CD14-positive monocyte (primary cell): Measurements from ENCODE around the gene PRM2. TPM values are rescaled to one million over a fixed set of nuclear protein-coding genes. Genes with fewer than 3 reads are reported as not detected.

Experiments
- DNase-seq, 3 donors: peaks; one replicate each; pipeline ENCODE4 v3.0.0-alpha.2; 2011 to 2022
- H2AFZ ChIP-seq: 2 replicates; pipeline ENCODE4 v1.6.0; 2012; ENCODE audit warnings: mild to moderate bottlenecking, low read depth, low read length, inconsistent platforms; ENCODE audit not compliant: insufficient read depth, poor library complexity, severe bottlenecking
- H3K27ac ChIP-seq, 2 donors: 1 replicate in 1 of 2; 2 replicates in 1 of 2; pipeline ENCODE4 v1.5.1; 2012 to 2013; ENCODE audit warnings: low read length in 2 of 2, control low read depth in 1 of 2, inconsistent platforms in 1 of 2, low read depth in 1 of 2, mild to moderate bottlenecking in 1 of 2
- H3K27me3 ChIP-seq, 2 donors: one replicate each; pipeline versions ENCODE4 v1.6.0 to v1.6.1; 2011 to 2013; ENCODE audit warnings: low read length in 2 of 2; ENCODE audit not compliant: control insufficient read depth in 2 of 2, insufficient read depth in 2 of 2
- H3K36me3 ChIP-seq, 2 donors: replicated peaks in 1 of 2; 1 replicate in 1 of 2; 2 replicates in 1 of 2; pipeline versions ENCODE4 v1.5.1 to v1.6.1; 2012 to 2013; ENCODE audit warnings: low read length in 2 of 2, control low read depth in 1 of 2, inconsistent platforms in 1 of 2, mild to moderate bottlenecking in 1 of 2; ENCODE audit not compliant: insufficient read depth in 2 of 2, control insufficient read depth in 1 of 2
- H3K4me1 ChIP-seq, 2 donors: 1 replicate in 1 of 2; 2 replicates in 1 of 2; pipeline versions ENCODE4 v1.5.1 to v1.6.1; 2012 to 2013; ENCODE audit warnings: low read length in 2 of 2, control low read depth in 1 of 2, inconsistent platforms in 1 of 2, mild to moderate bottlenecking in 1 of 2, moderate library complexity in 1 of 2; ENCODE audit not compliant: insufficient read depth in 2 of 2, control insufficient read depth in 1 of 2
- H3K4me2 ChIP-seq: replicated peaks from 2 replicates; pipeline ENCODE3; 2012; ENCODE audit warnings: low read length, moderate library complexity, mild to moderate bottlenecking; ENCODE audit not compliant: poor library complexity, severe bottlenecking; ENCODE audit errors: extremely low read depth
- H3K4me3 ChIP-seq, 3 experiments: fragments of 200-600 bp in 1 of 3; sonication (generic) in 1 of 3; replicated peaks in 1 of 3; 1 replicate in 2 of 3; 2 replicates in 1 of 3; pipeline ENCODE4 v1.5.1; 2011 to 2013; ENCODE audit warnings: low read length in 3 of 3, mild to moderate bottlenecking in 3 of 3, control low read depth in 2 of 3, low read depth in 2 of 3, inconsistent platforms in 1 of 3, moderate library complexity in 1 of 3
- H3K79me2 ChIP-seq: 2 replicates; pipeline ENCODE4 v1.6.0; 2012; ENCODE audit warnings: mild to moderate bottlenecking, control low read depth, inconsistent platforms, low read length, moderate library complexity; ENCODE audit not compliant: insufficient read depth
- H3K9ac ChIP-seq: 2 replicates; pipeline ENCODE4 v1.6.0; 2017; ENCODE audit warnings: low read length, mild to moderate bottlenecking; ENCODE audit not compliant: insufficient read depth, poor library complexity, severe bottlenecking
- H3K9me3 ChIP-seq, 2 donors: replicated peaks in 1 of 2; 1 replicate in 1 of 2; 2 replicates in 1 of 2; pipeline versions ENCODE4 v1.5.1 to v1.6.1; 2012 to 2013; ENCODE audit warnings: low read length in 2 of 2, control low read depth in 1 of 2; ENCODE audit not compliant: control insufficient read depth in 1 of 2, insufficient read depth in 1 of 2
- H4K20me1 ChIP-seq: 2 replicates; pipeline ENCODE4 v1.6.0; 2012; ENCODE audit warnings: mild to moderate bottlenecking, low read length, control low read depth, moderate library complexity; ENCODE audit not compliant: insufficient read depth
- H3K27ac Mint-ChIP-seq, 7 donors: one replicate each; pipeline ENCODE4 v1.8.0; 2020; ENCODE audit warnings: mild to moderate bottlenecking in 7 of 7, mixed read lengths in 7 of 7, moderate library complexity in 6 of 7, inconsistent platforms in 2 of 7
- H3K27me3 Mint-ChIP-seq, 3 donors: one replicate each; pipeline ENCODE4 v1.8.0; 2021 to 2022; ENCODE audit warnings: low read depth in 3 of 3, mild to moderate bottlenecking in 3 of 3, mixed read lengths in 3 of 3, moderate library complexity in 3 of 3, inconsistent platforms in 1 of 3
- H3K36me3 Mint-ChIP-seq, 2 donors: one replicate each; pipeline ENCODE4 v1.8.0; 2020; ENCODE audit warnings: mixed read lengths in 2 of 2, inconsistent platforms in 1 of 2, mild to moderate bottlenecking in 1 of 2
- H3K4me1 Mint-ChIP-seq: one replicate; pipeline ENCODE4 v1.8.0; 2020; ENCODE audit warnings: mild to moderate bottlenecking, mixed read lengths
- H3K4me3 Mint-ChIP-seq, 2 donors: one replicate each; pipeline ENCODE4 v1.8.0; 2020; ENCODE audit warnings: mild to moderate bottlenecking in 2 of 2, mixed read lengths in 2 of 2, moderate library complexity in 1 of 2
- H3K9me3 Mint-ChIP-seq, 7 donors: one replicate each; pipeline ENCODE4 v1.8.0; 2020 to 2022; ENCODE audit warnings: mixed read lengths in 7 of 7, mild to moderate bottlenecking in 6 of 7, moderate library complexity in 6 of 7, inconsistent platforms in 2 of 7
- WGBS: methylation state at CpG from one replicate; pipeline ENCODE4 v1.1.5; 2013; ENCODE audit warnings: missing lambda C conversion rate; ENCODE audit not compliant: insufficient coverage; 5-methylcytosine and 5-hydroxymethylcytosine counted together
- intact Hi-C, 2 donors: fragments of 100-400 bp; cut with micrococcal nuclease; formaldehyde crosslinking; loops; one replicate each; pipeline versions ENCODE4 v1.15.0 to v1.15.1; 2023
- polyA plus RNA-seq, 3 donors: library from polyadenylated mRNA; depleted of rRNA in 1 of 3; unstranded in 2 of 3; stranded (reverse) in 1 of 3; fragments of 300-500 nt in 2 of 3; fragments of >200 nt in 1 of 3; fragmentation: Illumina TruSeq in 2 of 3; gene quantifications; 1 replicate in 2 of 3; 2 replicates in 1 of 3; pipeline ENCODE4 v1.2.3, GENCODE V29; 2012 to 2021
- TF ChIP-seq, protein P1 (sequence below): fragments of 200-600 bp; IDR thresholded peaks from one replicate; pipeline ENCODE4 v1.8.0; 2022; ENCODE audit warnings: antibody characterized with exemption, mild to moderate bottlenecking

PRM2 gene
- polyA plus RNA-seq, 3 donors = not detected

DNA sequence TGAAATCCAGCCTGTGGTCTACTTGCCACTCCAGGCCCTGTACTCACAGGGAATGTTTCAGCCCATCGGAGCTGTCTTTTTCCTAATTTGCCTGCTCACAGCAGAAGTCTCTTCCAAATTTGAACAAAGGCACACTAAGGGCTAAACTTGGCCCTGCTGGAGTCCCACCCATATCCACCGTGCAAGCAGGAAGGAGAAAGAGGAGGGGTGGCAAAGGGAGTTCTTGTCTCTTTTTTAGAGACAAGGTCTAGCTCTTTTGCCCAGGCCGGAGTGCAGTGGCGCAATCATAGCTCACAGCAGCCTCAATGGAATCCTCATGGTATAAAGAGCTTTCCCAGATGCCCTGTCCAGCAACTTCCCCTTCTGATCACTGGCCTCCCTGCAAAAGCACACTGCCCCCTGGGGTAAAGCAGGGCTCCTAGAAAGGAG is 7.6 kb upstream of the PRM2 start:
- Mint-ChIP-seq H3K27me3 (peaks cover 16 to 40% (median 20%) of the 10 kb centered on the region in 3 donors), H3K9me3 (peaks cover 0 to 2% (median 0%) of the 10 kb centered on the region in 7 donors)

DNA sequence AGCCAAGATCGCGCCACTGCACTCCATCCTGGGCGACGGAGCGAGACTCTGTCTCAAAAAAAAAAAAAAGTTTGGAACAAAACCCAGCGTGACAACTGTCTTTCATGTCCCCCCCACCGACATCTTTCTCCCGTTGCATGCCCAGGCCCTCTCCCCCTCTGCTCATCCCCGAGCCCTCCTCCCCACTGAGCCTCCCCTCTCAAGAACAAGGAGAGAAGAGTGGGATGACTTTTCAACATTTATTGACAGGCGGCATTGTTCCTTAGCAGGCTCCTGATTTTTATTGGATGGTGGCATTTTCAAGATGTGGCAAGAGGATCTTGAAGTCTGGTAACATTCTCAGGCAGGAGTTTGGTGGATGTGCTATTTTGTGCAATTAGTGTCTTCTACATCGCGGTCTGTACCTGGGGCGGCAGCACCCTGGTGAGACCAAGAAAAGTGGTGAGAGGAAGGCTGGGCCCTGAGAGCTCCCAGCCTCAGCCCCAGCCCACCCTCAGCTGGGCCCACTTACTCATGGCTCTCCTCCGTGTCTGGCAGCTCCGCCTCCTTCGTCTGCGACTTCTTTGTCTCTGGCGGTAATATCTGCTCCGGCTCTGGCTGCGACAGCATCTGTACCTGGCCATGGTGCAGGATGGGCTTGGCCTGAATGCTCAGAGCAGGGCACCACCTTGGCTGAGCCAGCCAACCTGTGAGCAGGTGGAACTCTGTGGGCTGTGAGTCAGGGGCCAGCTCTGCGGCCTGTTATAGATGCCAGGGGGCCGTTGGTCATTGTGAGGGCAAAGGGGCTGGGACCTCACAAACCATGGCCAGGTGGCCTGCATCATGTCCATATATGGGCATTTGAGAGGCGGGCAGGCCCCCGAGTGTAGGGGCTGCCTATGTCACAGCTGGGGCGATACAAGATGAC is 4.6 kb upstream of the PRM2 start, which contains the start of gene PRM1:
Gene PRM1 (minus strand): TSS at position 715 of the 907 bp plus-strand sequence. CDS start 92 bp downstream, at position 623.
- Histone ChIP-seq H3K4me2 (no peak within 1 kb of the TSS), H3K79me2 (no peaks in the 10 kb centered on the region), H3K9me3 (no peaks in the 10 kb centered on the region), H3K36me3 (no peaks in the 10 kb centered on the region), H3K4me1 (no peaks in the 10 kb centered on the region), H4K20me1 (no peaks in the 10 kb centered on the region), H3K9ac (no peak within 1 kb of the TSS), H2AFZ (no peak within 1 kb of the TSS), H3K27me3 (no peaks in the 10 kb centered on the region), H3K4me3 (no peak within 1 kb of the TSS), H3K27ac (no peak within 1 kb of the TSS)
- DNase-seq = no peak
- Mint-ChIP-seq H3K27me3 (peaks cover 15 to 22% (median 17%) of the 10 kb centered on the region in 3 donors), H3K4me3 (peak within 1 kb of the TSS; percentile 37 to 68), H3K9me3 (peaks cover 0 to 2% (median 0%) of the 10 kb centered on the region in 7 donors), H3K36me3 (no peaks in the 10 kb centered on the region), H3K27ac (peak within 1 kb of the TSS in 1 of 7 donors; percentile 5), H3K4me1 (peaks cover 15% of the 10 kb centered on the region)
- TF ChIP-seq, protein P1, sequence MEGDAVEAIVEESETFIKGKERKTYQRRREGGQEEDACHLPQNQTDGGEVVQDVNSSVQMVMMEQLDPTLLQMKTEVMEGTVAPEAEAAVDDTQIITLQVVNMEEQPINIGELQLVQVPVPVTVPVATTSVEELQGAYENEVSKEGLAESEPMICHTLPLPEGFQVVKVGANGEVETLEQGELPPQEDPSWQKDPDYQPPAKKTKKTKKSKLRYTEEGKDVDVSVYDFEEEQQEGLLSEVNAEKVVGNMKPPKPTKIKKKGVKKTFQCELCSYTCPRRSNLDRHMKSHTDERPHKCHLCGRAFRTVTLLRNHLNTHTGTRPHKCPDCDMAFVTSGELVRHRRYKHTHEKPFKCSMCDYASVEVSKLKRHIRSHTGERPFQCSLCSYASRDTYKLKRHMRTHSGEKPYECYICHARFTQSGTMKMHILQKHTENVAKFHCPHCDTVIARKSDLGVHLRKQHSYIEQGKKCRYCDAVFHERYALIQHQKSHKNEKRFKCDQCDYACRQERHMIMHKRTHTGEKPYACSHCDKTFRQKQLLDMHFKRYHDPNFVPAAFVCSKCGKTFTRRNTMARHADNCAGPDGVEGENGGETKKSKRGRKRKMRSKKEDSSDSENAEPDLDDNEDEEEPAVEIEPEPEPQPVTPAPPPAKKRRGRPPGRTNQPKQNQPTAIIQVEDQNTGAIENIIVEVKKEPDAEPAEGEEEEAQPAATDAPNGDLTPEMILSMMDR = no peak
- WGBS = over 99% methylated on average over 11 of the region's 25 CpGs
- intact Hi-C loops = no loop called here

More for the DNA sequence above, 7.6 kb upstream of the PRM2 start:
- H3K4me3 Mint-ChIP-seq = no peak overlapping the region
- DNase-seq = peak; percentile 27 to 57 (median 40)
- H3K9ac ChIP-seq = no peak overlapping the region
- WGBS = no CpG with 5 or more reads among the region's 4 CpGs
- H3K4me1 Mint-ChIP-seq = peaks cover 13% of the 10 kb centered on the region
- peak overlapping the region in 1 of 7 donors; percentile 42 for H3K27ac Mint-ChIP-seq
- H3K4me1 ChIP-seq = no peaks in the 10 kb centered on the region
- H2AFZ ChIP-seq = no peak overlapping the region
- no peaks in the 10 kb centered on the region for H3K36me3 Mint-ChIP-seq
- no peaks in the 10 kb centered on the region for H3K27me3 ChIP-seq
- intact Hi-C loops = no loop called here
- no peaks in the 10 kb centered on the region for H4K20me1 ChIP-seq
- TF ChIP-seq, protein P1 = no peak
- no peak overlapping the region for H3K4me2 ChIP-seq
- H3K4me3 ChIP-seq = no peak overlapping the region
- no peaks in the 10 kb centered on the region for H3K79me2 ChIP-seq
- H3K36me3 ChIP-seq = no peaks in the 10 kb centered on the region
- H3K9me3 ChIP-seq = no peaks in the 10 kb centered on the region
- H3K27ac ChIP-seq = no peak overlapping the region
